ENCODE results near the gene APBA2.

The APBA2 gene

DNA sequence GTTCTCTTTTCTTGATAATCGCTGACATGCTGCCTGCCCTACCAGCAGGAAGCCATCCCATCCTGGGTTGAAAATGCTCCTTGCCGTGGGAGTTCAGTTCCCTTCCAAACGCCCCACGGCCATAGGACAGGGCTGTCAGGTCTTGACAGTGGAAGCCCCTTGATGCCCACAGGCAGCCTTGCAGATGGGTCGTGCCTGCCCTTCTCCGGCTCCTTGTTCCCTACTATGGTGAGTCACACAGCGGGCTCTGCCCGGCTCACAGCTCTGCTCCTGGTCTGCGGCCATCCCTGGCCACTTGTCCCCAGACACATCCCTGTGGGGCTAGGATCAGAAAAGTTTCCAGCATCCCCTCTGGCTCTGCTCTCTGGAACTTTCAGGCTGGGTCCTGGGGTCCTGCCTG is 6.2 kb upstream of the APBA2 start:
- H3K9me3 ChIP-seq (ENCODE audit: control insufficient read depth, insufficient read depth, low read depth, low read length), result no peaks in the 10 kb centered on the region
- no peak overlapping the region for H3K9ac ChIP-seq (ENCODE audit: low read length)
- H3K4me1 ChIP-seq (ENCODE audit: control insufficient read depth, insufficient read depth, low read length), result peaks cover 17% of the 10 kb centered on the region
- peaks cover 6% of the 10 kb centered on the region for H3K27me3 ChIP-seq (ENCODE audit: control insufficient read depth, insufficient read depth, low read length)
- no peak overlapping the region for H3K27ac ChIP-seq (ENCODE audit: low read depth, low read length)
- H3K36me3 ChIP-seq (ENCODE audit: control insufficient read depth, insufficient read depth, low read length), result no peaks in the 10 kb centered on the region
- no peak overlapping the region for H3K4me3 ChIP-seq (ENCODE audit: low read depth, low read length)

DNA sequence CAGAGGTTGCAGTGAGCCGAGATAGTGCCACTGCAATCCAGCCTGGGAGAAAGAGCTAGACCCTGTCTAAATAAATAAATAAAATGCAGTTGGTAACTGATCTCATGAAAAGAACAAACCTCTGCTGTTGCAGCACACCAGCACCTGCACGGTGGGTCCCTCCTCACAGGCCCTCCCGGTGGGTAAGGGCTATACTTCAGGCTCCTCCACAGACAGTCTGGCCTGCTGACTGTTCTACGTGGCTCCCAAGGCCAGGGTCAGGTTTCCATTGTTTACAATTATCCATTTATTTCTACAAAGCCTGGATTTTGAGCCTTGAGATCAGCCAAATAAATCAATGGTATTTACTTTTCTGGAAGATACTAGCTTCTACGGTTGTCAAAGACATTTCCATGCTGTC is 5.1 kb upstream of the APBA2 start:
- Histone ChIP-seq H3K4me3 (ENCODE audit: low read depth, low read length) (no peak overlapping the region), H3K9me3 (ENCODE audit: control insufficient read depth, insufficient read depth, low read depth, low read length) (no peaks in the 10 kb centered on the region), H3K9ac (ENCODE audit: low read length) (no peak overlapping the region), H3K27me3 (ENCODE audit: control insufficient read depth, insufficient read depth, low read length) (peaks cover 17% of the 10 kb centered on the region), H3K27ac (ENCODE audit: low read depth, low read length) (no peak overlapping the region), H3K36me3 (ENCODE audit: control insufficient read depth, insufficient read depth, low read length) (no peaks in the 10 kb centered on the region), H3K4me1 (ENCODE audit: control insufficient read depth, insufficient read depth, low read length) (peaks cover 21% of the 10 kb centered on the region)

DNA sequence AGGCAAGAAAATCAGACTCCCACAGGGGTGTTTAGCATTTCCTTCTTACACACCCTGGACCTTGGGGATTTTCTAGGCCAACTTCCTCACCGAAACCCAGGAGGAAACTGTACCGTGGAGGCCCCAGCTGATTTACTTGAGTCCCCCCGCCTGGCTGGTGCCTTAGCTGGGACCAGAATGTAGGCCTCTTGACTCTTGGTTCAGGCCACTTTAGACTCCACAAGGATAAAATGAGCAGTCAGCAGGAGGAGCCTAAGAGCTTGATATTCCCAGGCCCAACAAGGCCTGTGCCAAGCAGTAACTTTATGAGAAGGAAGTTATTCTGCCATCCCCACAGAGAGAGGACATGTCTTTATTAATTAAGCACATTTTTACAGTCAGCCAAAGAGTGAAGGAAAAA is 4.6 kb upstream of the APBA2 start:
- H3K9ac ChIP-seq (ENCODE audit: low read length), result no peak overlapping the region
- no peak overlapping the region for H3K27ac ChIP-seq (ENCODE audit: low read depth, low read length)
- no peaks in the 10 kb centered on the region for H3K9me3 ChIP-seq (ENCODE audit: control insufficient read depth, insufficient read depth, low read depth, low read length)
- peaks cover 18% of the 10 kb centered on the region for H3K27me3 ChIP-seq (ENCODE audit: control insufficient read depth, insufficient read depth, low read length)
- H3K4me1 ChIP-seq (ENCODE audit: control insufficient read depth, insufficient read depth, low read length), result peaks cover 16% of the 10 kb centered on the region
- no peaks in the 10 kb centered on the region for H3K36me3 ChIP-seq (ENCODE audit: control insufficient read depth, insufficient read depth, low read length)
- no peak overlapping the region for H3K4me3 ChIP-seq (ENCODE audit: low read depth, low read length)

DNA sequence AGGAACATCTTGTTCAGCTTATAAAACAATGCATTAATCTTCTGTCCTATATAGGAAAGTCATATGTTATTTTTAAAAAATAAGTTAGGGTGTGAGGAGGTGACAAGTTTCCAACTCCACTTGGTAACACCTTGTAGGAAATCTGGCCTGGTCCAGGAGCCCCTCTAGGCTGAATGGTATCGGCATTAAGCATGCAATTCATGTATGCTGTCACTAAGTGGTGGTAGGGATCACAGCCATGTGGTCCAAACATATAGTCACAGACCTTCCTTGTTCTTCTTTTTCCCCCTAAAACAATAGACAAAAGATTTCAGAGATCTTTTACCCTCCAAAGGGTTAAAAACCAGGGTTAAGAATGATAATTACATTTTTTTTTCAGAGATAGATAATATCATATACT is 4.2 kb upstream of the APBA2 start:
- no peak overlapping the region for H3K9ac ChIP-seq (ENCODE audit: low read length)
- peaks cover 20% of the 10 kb centered on the region for H3K27me3 ChIP-seq (ENCODE audit: control insufficient read depth, insufficient read depth, low read length)
- H3K27ac ChIP-seq (ENCODE audit: low read depth, low read length), result no peak overlapping the region

DNA sequence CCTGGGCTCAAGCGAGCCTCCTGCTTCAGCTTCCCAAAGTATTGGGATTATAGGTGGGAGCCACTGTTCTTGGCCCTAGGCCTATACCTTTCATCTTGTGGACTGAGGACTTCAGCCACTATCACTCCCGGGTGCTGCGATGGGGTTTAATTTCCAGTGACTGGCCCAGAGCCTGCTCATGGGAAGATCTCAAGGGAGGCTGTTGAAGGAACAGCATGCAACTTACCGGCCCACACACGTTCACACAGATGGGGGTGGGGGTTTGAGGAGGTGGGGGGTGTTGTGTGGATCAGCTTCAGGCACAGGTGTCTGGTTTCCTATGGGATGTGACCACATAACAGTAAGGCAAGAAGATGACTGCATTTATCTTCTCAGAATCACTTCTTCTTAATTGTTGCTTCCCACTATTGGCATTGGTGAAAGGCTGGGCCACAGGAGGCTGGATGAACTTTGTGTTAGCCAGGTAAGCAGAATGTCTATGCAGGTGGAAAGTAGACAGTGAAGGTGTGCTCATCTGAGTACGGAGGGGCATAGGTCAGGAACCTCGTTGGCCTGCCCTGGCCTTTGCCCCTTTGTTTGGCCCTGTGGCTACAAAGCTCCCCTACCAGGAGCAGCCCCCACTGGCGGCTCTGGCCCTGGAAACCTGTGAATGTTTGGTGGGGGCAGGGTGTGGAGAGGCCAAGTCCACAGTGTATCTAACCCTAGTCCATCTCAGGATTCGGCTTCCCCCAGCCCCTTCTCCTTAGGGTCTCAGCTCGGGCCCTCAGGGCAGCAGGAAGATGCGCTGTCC is 1.4 kb upstream of the APBA2 start:
- H3K27ac ChIP-seq (ENCODE audit: low read depth, low read length), result no peak overlapping the region
- H3K27me3 ChIP-seq (ENCODE audit: control insufficient read depth, insufficient read depth, low read length), result peaks cover 39% of the 10 kb centered on the region
- H3K4me1 ChIP-seq (ENCODE audit: control insufficient read depth, insufficient read depth, low read length), result peaks cover 16% of the 10 kb centered on the region
- no peak overlapping the region for H3K9ac ChIP-seq (ENCODE audit: low read length)
- no peaks in the 10 kb centered on the region for H3K9me3 ChIP-seq (ENCODE audit: control insufficient read depth, insufficient read depth, low read depth, low read length)
- H3K4me3 ChIP-seq (ENCODE audit: low read depth, low read length), result no peak overlapping the region
- no peaks in the 10 kb centered on the region for H3K36me3 ChIP-seq (ENCODE audit: control insufficient read depth, insufficient read depth, low read length)

More for the DNA sequence above, 4.2 kb upstream of the APBA2 start:
- H3K9me3 ChIP-seq (ENCODE audit: control insufficient read depth, insufficient read depth, low read depth, low read length), result no peaks in the 10 kb centered on the region
- no peak overlapping the region for H3K4me3 ChIP-seq (ENCODE audit: low read depth, low read length)
- peaks cover 12% of the 10 kb centered on the region for H3K4me1 ChIP-seq (ENCODE audit: control insufficient read depth, insufficient read depth, low read length)
- no peaks in the 10 kb centered on the region for H3K36me3 ChIP-seq (ENCODE audit: control insufficient read depth, insufficient read depth, low read length)

DNA sequence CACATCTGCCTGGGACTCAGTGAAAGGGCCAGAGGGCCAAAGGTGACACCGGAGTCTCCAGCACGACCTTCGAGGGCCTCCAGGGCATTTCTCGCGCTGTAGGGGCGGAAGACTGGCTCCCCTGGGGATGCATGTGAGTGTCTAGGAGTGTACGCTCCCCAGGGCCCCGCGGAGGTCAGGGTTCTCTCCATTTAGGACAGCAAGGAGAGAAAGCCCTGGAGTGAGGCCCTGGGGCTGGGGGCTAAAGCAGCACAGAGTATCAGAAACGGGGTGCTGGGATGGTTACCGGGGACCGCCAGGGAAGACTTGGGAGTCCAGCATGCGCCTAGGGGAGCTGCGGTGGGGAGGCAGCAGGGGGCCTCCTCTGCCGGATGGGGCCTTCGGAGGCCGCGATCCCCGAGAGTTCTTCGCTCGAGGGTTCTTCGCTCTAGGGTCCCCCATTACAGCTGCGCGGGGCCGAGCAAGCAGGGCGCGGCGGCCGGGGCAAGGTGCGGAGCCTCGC is 595 bp upstream of the APBA2 start:
- Histone ChIP-seq H3K4me1 (ENCODE audit: control insufficient read depth, insufficient read depth, low read length) (peaks cover 16% of the 10 kb centered on the region), H3K4me3 (ENCODE audit: low read depth, low read length) (peak overlapping the region; percentile 67), H3K36me3 (ENCODE audit: control insufficient read depth, insufficient read depth, low read length) (no peaks in the 10 kb centered on the region), H3K9me3 (ENCODE audit: control insufficient read depth, insufficient read depth, low read depth, low read length) (no peaks in the 10 kb centered on the region), H3K27me3 (ENCODE audit: control insufficient read depth, insufficient read depth, low read length) (peaks cover 39% of the 10 kb centered on the region), H3K27ac (ENCODE audit: low read depth, low read length) (no peak overlapping the region), H3K9ac (ENCODE audit: low read length) (peak overlapping the region; percentile 72)

DNA sequence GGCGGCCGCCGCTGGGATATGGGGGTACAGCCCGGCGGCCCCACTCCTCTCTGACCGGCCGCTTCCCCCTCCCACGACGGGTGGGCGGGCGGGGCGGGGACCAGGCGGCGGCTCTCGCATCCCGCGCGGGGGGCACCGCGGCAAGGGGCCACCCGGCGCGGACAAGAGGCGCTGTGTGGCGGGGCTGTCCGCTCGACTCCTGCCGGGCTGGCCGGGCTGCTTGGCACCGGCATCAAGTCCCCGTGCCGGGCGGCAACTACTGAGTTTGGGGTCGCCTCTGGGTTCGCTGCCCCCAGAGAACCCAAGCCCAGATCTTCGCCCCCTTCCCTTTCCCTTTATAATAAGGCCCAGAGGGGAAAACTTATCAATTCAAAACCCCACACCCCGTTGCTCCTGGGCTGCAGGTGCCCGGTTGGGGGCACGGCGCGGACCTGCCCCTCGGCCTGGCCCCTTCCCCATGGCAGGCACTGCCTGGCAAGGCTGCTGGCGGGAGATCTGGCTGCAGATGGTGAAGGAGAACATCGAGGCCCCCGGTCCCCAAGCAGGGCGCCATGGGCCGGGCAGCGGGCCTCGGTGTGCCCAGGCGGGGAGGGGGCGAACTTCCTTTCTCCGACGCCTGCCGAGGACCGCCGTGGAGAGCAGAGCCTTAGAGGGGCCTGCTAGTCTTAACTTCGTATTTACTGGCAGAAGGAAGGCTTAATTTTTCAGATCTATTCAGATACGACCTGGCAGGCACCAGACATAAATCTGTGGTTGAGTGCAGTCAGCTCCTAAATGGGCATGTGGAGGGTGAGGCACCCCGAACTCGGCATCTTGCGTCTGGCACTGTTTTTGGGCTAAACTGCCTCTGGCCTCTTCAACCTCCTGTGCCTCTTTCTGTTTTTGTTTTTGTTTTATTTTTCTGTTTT is 911 bp downstream of the APBA2 start:
- peak overlapping the region; percentile 67 for H3K4me3 ChIP-seq (ENCODE audit: low read depth, low read length)
- no peaks in the 10 kb centered on the region for H3K9me3 ChIP-seq (ENCODE audit: control insufficient read depth, insufficient read depth, low read depth, low read length)
- peaks cover 16% of the 10 kb centered on the region for H3K4me1 ChIP-seq (ENCODE audit: control insufficient read depth, insufficient read depth, low read length)
- H3K36me3 ChIP-seq (ENCODE audit: control insufficient read depth, insufficient read depth, low read length), result no peaks in the 10 kb centered on the region
- peak overlapping the region; percentile 72 for H3K9ac ChIP-seq (ENCODE audit: low read length)
- H3K27ac ChIP-seq (ENCODE audit: low read depth, low read length), result no peak overlapping the region
- peaks cover 39% of the 10 kb centered on the region for H3K27me3 ChIP-seq (ENCODE audit: control insufficient read depth, insufficient read depth, low read length)

DNA sequence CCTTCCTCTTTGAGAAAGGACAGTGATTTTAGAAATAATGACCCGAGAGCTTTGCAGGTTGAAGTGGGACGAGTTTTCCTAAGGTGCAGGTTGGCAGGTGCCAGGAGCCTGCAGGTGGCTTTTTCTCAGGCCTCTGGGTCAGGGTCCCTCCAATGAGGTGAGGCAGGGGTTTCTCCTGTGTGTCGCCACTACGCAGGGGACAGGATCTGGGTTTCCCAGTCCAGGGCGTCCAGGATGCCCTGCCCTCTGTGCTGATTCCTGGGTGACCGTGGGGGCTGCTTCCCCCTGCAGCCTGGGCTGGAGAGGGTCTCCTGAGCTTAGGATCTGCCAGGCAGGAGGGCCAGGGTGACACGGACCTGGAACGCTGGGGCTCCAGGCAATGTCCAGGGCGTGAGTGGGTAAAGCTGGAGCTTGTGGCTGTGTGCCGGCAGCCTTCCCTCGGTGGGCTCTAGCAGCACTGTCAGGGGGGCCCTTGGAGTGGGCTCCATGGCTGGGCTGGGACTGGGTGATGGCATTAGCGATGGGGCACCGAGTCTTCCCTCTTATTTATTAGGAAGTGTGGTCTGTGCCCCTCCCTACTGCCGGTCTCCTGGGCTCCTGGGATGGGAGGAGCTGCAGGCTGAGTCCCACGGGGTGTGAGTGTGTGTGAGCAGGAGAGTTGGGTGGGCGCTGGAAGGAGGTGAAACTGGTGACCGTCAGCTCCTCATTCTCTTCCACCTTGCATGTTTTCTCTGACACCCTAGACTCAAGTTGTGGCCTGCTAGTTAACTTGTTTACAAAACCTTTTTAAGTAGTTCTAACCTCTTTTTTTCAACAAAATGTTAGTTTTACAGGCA is 1.8 kb downstream of the APBA2 start:
- Histone ChIP-seq H3K36me3 (ENCODE audit: control insufficient read depth, insufficient read depth, low read length) (no peaks in the 10 kb centered on the region), H3K4me3 (ENCODE audit: low read depth, low read length) (no peak overlapping the region), H3K27ac (ENCODE audit: low read depth, low read length) (no peak overlapping the region), H3K4me1 (ENCODE audit: control insufficient read depth, insufficient read depth, low read length) (peaks cover 16% of the 10 kb centered on the region), H3K9ac (ENCODE audit: low read length) (no peak overlapping the region), H3K9me3 (ENCODE audit: control insufficient read depth, insufficient read depth, low read depth, low read length) (no peaks in the 10 kb centered on the region), H3K27me3 (ENCODE audit: control insufficient read depth, insufficient read depth, low read length) (peaks cover 39% of the 10 kb centered on the region)

DNA sequence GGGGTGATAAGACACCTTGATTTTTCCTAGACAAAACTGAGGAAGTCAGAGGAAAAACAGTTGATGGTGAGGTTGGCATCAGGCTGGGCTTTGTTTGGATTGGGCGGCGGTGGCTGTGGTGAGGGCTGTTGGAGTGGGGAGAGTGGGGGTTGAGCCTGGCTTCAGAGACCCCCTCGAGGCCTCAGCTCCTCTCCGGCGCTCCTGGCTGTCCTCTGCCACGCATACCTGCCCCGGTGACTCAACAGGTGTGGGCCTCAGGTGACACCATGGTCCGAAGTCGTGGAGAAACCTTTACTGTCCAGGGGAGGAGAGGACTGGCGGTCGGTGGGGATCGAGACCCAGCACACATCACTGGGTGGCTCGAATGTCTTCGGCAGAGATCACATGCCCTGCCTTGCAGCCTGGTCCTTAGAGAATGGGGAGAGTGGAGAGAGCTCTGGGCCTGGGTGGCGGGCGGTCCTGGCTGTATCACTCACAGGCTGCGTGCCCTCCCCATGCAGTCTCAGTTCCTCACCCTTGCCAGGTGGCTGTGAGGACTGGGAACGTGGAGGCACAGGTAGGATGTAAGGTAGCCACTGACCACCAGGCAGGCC is 2.6 kb downstream of the APBA2 start:
- no peak overlapping the region for H3K27ac ChIP-seq (ENCODE audit: low read depth, low read length)
- no peak overlapping the region for H3K9ac ChIP-seq (ENCODE audit: low read length)
- H3K27me3 ChIP-seq (ENCODE audit: control insufficient read depth, insufficient read depth, low read length), result peaks cover 39% of the 10 kb centered on the region
- H3K36me3 ChIP-seq (ENCODE audit: control insufficient read depth, insufficient read depth, low read length), result no peaks in the 10 kb centered on the region
- peaks cover 16% of the 10 kb centered on the region for H3K4me1 ChIP-seq (ENCODE audit: control insufficient read depth, insufficient read depth, low read length)
- H3K4me3 ChIP-seq (ENCODE audit: low read depth, low read length), result no peak overlapping the region
- H3K9me3 ChIP-seq (ENCODE audit: control insufficient read depth, insufficient read depth, low read depth, low read length), result no peaks in the 10 kb centered on the region

DNA sequence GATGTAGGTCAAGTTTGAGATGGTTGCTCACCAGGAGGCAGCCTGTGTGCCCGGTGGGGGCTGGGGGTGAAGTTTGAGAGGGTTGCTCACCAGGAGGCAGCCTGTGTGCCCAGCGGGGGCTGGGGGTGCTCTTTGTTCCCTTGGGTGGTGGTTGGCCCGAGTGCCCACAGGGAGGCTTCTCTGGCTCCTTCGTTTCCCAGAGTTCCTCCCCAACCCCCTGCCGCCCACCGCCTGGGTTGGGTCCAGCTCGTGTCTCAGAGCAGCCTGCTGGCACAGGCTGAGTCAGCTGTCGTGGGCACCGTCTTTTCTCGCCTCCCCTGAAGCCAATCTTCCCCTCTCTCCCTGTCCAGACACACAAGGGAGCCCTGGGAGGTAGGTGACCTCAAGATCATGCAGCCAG is 3.1 kb downstream of the APBA2 start:
- Histone ChIP-seq H3K9me3 (ENCODE audit: control insufficient read depth, insufficient read depth, low read depth, low read length) (no peaks in the 10 kb centered on the region), H3K4me1 (ENCODE audit: control insufficient read depth, insufficient read depth, low read length) (peaks cover 16% of the 10 kb centered on the region), H3K4me3 (ENCODE audit: low read depth, low read length) (no peak overlapping the region), H3K36me3 (ENCODE audit: control insufficient read depth, insufficient read depth, low read length) (no peaks in the 10 kb centered on the region), H3K9ac (ENCODE audit: low read length) (no peak overlapping the region), H3K27ac (ENCODE audit: low read depth, low read length) (no peak overlapping the region), H3K27me3 (ENCODE audit: control insufficient read depth, insufficient read depth, low read length) (peaks cover 39% of the 10 kb centered on the region)
